H9 (cell line): ENCODE data around the gene FAM76B. TPM values are rescaled to one million over a fixed set of nuclear protein-coding genes. Genes with fewer than 3 reads are reported as not detected.
A peak's percentile ranks its signal among the peaks of the same experiment; 100 is the strongest.

ENCODE experiments used
- DNase-seq: peaks from one replicate; pipeline ENCODE4 v3.0.0-alpha.2; 2017
- H2AFZ ChIP-seq: one replicate; pipeline ENCODE4 v1.6.1; 2013; ENCODE audit warnings: mild to moderate bottlenecking, low read length, control low read depth, moderate library complexity
- H2AK5ac ChIP-seq: 2 replicates; pipeline ENCODE4 v1.6.1; 2013; ENCODE audit warnings: low read length, control low read depth, mixed read lengths; ENCODE audit not compliant: insufficient read length
- H2BK120ac ChIP-seq: one replicate; pipeline ENCODE4 v1.6.1; 2013; ENCODE audit warnings: low read depth, mild to moderate bottlenecking, low read length, control low read depth, inconsistent platforms; ENCODE audit not compliant: poor library complexity, severe bottlenecking
- H2BK12ac ChIP-seq: 2 replicates; pipeline ENCODE4 v1.6.1; 2013; ENCODE audit warnings: low read length, control low read depth, mixed read lengths, low read depth; ENCODE audit not compliant: insufficient read length
- H2BK15ac ChIP-seq: 2 replicates; pipeline ENCODE4 v1.6.1; 2013; ENCODE audit warnings: low read depth, low read length, control low read depth
- H2BK20ac ChIP-seq: one replicate; pipeline ENCODE4 v1.6.1; 2013; ENCODE audit warnings: low read depth, mild to moderate bottlenecking, low read length, control low read depth, inconsistent platforms; ENCODE audit not compliant: poor library complexity, severe bottlenecking
- H2BK5ac ChIP-seq: 2 replicates; pipeline ENCODE4 v1.6.1; 2013; ENCODE audit warnings: low read length, control low read depth, mixed read lengths; ENCODE audit not compliant: insufficient read length
- H3K14ac ChIP-seq: 2 replicates; pipeline ENCODE4 v1.6.1; 2013; ENCODE audit warnings: low read length, control low read depth; ENCODE audit not compliant: insufficient read depth
- H3K18ac ChIP-seq: 2 replicates; pipeline ENCODE4 v1.6.1; 2013; ENCODE audit warnings: low read depth, mild to moderate bottlenecking, mixed read lengths, low read length, control low read depth; ENCODE audit not compliant: insufficient read length
- H3K23ac ChIP-seq: 2 replicates; pipeline ENCODE4 v1.6.1; 2013; ENCODE audit warnings: low read length, control low read depth, mixed read lengths, low read depth; ENCODE audit not compliant: insufficient read length
- H3K23me2 ChIP-seq: 2 replicates; pipeline ENCODE4 v1.6.1; 2013; ENCODE audit warnings: low read depth, mild to moderate bottlenecking, mixed read lengths, low read length, control low read depth; ENCODE audit not compliant: insufficient read length, poor library complexity, severe bottlenecking
- H3K27ac ChIP-seq: 2 replicates; pipeline ENCODE4 v1.5.1; 2013; ENCODE audit warnings: low read length, control low read depth, mixed read lengths, low read depth; ENCODE audit not compliant: insufficient read length
- H3K27me3 ChIP-seq: 2 replicates; pipeline ENCODE4 v1.6.1; 2013; ENCODE audit warnings: low read length, control low read depth, inconsistent platforms; ENCODE audit not compliant: insufficient read depth
- H3K4ac ChIP-seq: 2 replicates; pipeline ENCODE4 v1.6.1; 2013; ENCODE audit warnings: low read depth, mild to moderate bottlenecking, control low read depth, inconsistent platforms, low read length, moderate library complexity
- H3K4me1 ChIP-seq: 2 replicates; pipeline ENCODE4 v1.6.1; 2013; ENCODE audit warnings: low read length, control low read depth, inconsistent platforms; ENCODE audit not compliant: insufficient read depth
- H3K4me2 ChIP-seq: 2 replicates; pipeline ENCODE4 v1.6.1; 2013; ENCODE audit warnings: low read length, control low read depth, mixed read lengths; ENCODE audit not compliant: insufficient read length, insufficient read depth
- H3K56ac ChIP-seq: 2 replicates; pipeline ENCODE4 v1.6.1; 2013; ENCODE audit warnings: low read depth, mild to moderate bottlenecking, mixed read lengths, low read length, control low read depth; ENCODE audit not compliant: insufficient read length
- H3K79me1 ChIP-seq: 2 replicates; pipeline ENCODE4 v1.6.1; 2013; ENCODE audit warnings: low read depth, mild to moderate bottlenecking, moderate library complexity, low read length, control low read depth, inconsistent platforms; ENCODE audit not compliant: insufficient read depth, poor library complexity, severe bottlenecking
- H3K79me2 ChIP-seq: 2 replicates; pipeline ENCODE4 v1.6.1; 2013; ENCODE audit warnings: low read length, control low read depth, inconsistent platforms; ENCODE audit not compliant: insufficient read depth
- H3K9ac ChIP-seq: 2 replicates; pipeline ENCODE4 v1.6.1; 2013; ENCODE audit warnings: low read length, control low read depth, mixed read lengths; ENCODE audit not compliant: insufficient read length; ENCODE audit errors: extremely low read depth
- H3K9me3 ChIP-seq: one replicate; pipeline ENCODE4 v1.6.1; 2013; ENCODE audit warnings: low read depth, low read length, inconsistent platforms; ENCODE audit not compliant: control insufficient read depth
- H3T11ph ChIP-seq: one replicate; pipeline ENCODE4 v1.6.1; 2013; ENCODE audit warnings: mild to moderate bottlenecking, low read length, control low read depth, inconsistent platforms
- H4K20me1 ChIP-seq: one replicate; pipeline ENCODE4 v1.6.1; 2013; ENCODE audit not compliant: control insufficient read depth, insufficient read length, insufficient read depth
- H4K5ac ChIP-seq: 2 replicates; pipeline ENCODE4 v1.6.1; 2013; ENCODE audit warnings: low read depth, mild to moderate bottlenecking, mixed read lengths, low read length, control low read depth; ENCODE audit not compliant: insufficient read length
- H4K8ac ChIP-seq: replicated peaks from 2 replicates; pipeline ENCODE4 v1.6.1; 2013; ENCODE audit warnings: low read length, control low read depth, mixed read lengths, low read depth; ENCODE audit not compliant: insufficient read length
- H4K91ac ChIP-seq: 2 replicates; pipeline ENCODE4 v1.6.1; 2013; ENCODE audit warnings: low read depth, mild to moderate bottlenecking, moderate library complexity, mixed read lengths, low read length, control low read depth; ENCODE audit not compliant: insufficient read length
- H3K27ac Mint-ChIP-seq, 3 experiments: 2 replicates in 2 of 3; 3 replicates in 1 of 3; pipeline ENCODE4 v1.8.0; 2020 to 2021; ENCODE audit warnings: mixed read lengths in 3 of 3, mild to moderate bottlenecking in 1 of 3, moderate library complexity in 1 of 3
- H3K27me3 Mint-ChIP-seq: 2 replicates; pipeline ENCODE4 v1.8.0; 2021; ENCODE audit warnings: low read depth, mild to moderate bottlenecking, moderate library complexity, mixed read lengths
- H3K36me3 Mint-ChIP-seq, 3 experiments: 2 replicates in 2 of 3; 3 replicates in 1 of 3; pipeline ENCODE4 v1.8.0; 2020 to 2021; ENCODE audit warnings: low read depth in 3 of 3, mixed read lengths in 3 of 3; ENCODE audit not compliant: insufficient read depth in 1 of 3
- H3K4me1 Mint-ChIP-seq, 2 experiments: 2 replicates each; pipeline ENCODE4 v1.8.0; 2020; ENCODE audit warnings: mixed read lengths in 2 of 2
- H3K4me3 Mint-ChIP-seq, 2 experiments: 2 replicates in 1 of 2; 3 replicates in 1 of 2; pipeline ENCODE4 v1.8.0; 2020 to 2021; ENCODE audit warnings: mild to moderate bottlenecking in 2 of 2, mixed read lengths in 2 of 2, moderate library complexity in 1 of 2
- H3K9me3 Mint-ChIP-seq, 2 experiments: 2 replicates in 1 of 2; 3 replicates in 1 of 2; pipeline ENCODE4 v1.8.0; 2020; ENCODE audit warnings: mild to moderate bottlenecking in 2 of 2, mixed read lengths in 2 of 2, moderate library complexity in 1 of 2
- WGBS: extraction: QIAGEN DNeasy Blood & Tissue Kit; methylation state at CpG from one replicate; pipeline ENCODE4 v1.1.7; 2013; ENCODE audit warnings: missing lambda C conversion rate, low lambda C conversion rate, mixed read lengths; ENCODE audit not compliant: insufficient read length; ENCODE audit errors: extremely low coverage; 5-methylcytosine and 5-hydroxymethylcytosine counted together
- total RNA-seq: library from RNA; stranded (reverse); gene quantifications from 2 replicates; pipeline ENCODE4 v1.2.1, GENCODE V29; 2021
- TF ChIP-seq, protein P1 (sequence below): fragments of 200-600 bp; sonication (generic); conservative IDR thresholded peaks from 3 replicates; pipeline ENCODE4 v1.8.0; 2021; ENCODE audit warnings: antibody characterized with exemption, mild to moderate bottlenecking

Gene FAM76B
- total RNA-seq, 1 experiment from 2014 or later = 31.5 TPM

DNA sequence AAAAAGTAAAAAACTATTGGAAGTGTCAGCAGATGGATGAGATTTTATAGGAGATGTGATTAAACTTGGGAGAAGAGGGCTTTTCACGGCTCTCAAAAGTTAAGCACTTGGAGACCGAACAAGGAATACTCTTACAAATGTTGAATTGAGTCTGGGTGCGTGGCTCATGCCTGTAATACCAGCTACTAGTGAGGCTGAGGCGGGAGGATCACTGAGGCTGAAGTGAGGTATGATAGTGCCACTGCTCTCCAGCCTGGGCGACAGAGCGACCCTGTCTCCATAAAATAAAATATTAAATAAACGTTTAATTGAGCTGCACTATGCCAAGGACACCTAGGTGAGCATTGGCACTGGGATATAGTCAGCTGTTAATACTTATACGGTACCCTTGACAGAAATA lies 2.6 kb upstream of the FAM76B start:
- Histone ChIP-seq H2BK15ac (no peak overlapping the region), H3T11ph (no peak overlapping the region), H4K8ac (no peak overlapping the region), H2AK5ac (no peak overlapping the region), H3K14ac (no peak overlapping the region), H3K9me3 (no peaks in the 10 kb centered on the region), H3K27me3 (no peaks in the 10 kb centered on the region), H3K23ac (no peak overlapping the region), H3K4me2 (peak overlapping the region; percentile 93), H4K5ac (no peak overlapping the region), H3K9ac (no peak overlapping the region), H3K18ac (no peak overlapping the region), H3K23me2 (peaks cover 8% of the 10 kb centered on the region), H2BK20ac (no peak overlapping the region), H4K91ac (no peak overlapping the region), H3K4ac (no peak overlapping the region), H2BK5ac (no peak overlapping the region), H3K56ac (no peak overlapping the region), H2BK12ac (no peak overlapping the region), H4K20me1 (no peaks in the 10 kb centered on the region), H3K79me1 (no peaks in the 10 kb centered on the region), H2BK120ac (no peak overlapping the region), H3K4me1 (no peaks in the 10 kb centered on the region), H2AFZ (no peak overlapping the region), H3K27ac (no peak overlapping the region), H3K79me2 (peaks cover 22% of the 10 kb centered on the region; the same call in 1 of the 2 replicates)
- Mint-ChIP-seq H3K36me3 (peaks cover 6 to 17% (median 8%) of the 10 kb centered on the region in 3 experiments; a peak in 6 of 7 replicates), H3K27ac (no peak overlapping the region; a peak in 1 of 7 replicates), H3K9me3 (no peaks in the 10 kb centered on the region), H3K4me3 (peak overlapping the region; percentile 95 to 98), H3K4me1 (peaks cover 36 to 40% of the 10 kb centered on the region in 2 experiments), H3K27me3 (no peaks in the 10 kb centered on the region)
- no peak for DNase-seq
- no CpG with 5 or more reads among the region's 8 CpGs for WGBS
- TF ChIP-seq, protein P1, sequence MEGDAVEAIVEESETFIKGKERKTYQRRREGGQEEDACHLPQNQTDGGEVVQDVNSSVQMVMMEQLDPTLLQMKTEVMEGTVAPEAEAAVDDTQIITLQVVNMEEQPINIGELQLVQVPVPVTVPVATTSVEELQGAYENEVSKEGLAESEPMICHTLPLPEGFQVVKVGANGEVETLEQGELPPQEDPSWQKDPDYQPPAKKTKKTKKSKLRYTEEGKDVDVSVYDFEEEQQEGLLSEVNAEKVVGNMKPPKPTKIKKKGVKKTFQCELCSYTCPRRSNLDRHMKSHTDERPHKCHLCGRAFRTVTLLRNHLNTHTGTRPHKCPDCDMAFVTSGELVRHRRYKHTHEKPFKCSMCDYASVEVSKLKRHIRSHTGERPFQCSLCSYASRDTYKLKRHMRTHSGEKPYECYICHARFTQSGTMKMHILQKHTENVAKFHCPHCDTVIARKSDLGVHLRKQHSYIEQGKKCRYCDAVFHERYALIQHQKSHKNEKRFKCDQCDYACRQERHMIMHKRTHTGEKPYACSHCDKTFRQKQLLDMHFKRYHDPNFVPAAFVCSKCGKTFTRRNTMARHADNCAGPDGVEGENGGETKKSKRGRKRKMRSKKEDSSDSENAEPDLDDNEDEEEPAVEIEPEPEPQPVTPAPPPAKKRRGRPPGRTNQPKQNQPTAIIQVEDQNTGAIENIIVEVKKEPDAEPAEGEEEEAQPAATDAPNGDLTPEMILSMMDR = no peak
